ENCODE measurements around the gene RBM18. TPM values are rescaled to one million over a fixed set of nuclear protein-coding genes. Genes with fewer than 3 reads are reported as not detected.

The RBM18 gene
- polyA plus RNA-seq, 1 donor from 2014 or later, result 48.8 TPM

GRCh38 chr9:122307061-122307460 lies 42.4 kb upstream of the RBM18 start:
- H3F3A ChIP-seq (ENCODE audit: insufficient read depth, low read length, poor library complexity, severe bottlenecking), result no peaks in the 10 kb centered on the region
- H3K36me3 ChIP-seq (ENCODE audit: insufficient read depth, low read length), result no peaks in the 10 kb centered on the region
- no peaks in the 10 kb centered on the region for H4K20me1 ChIP-seq (ENCODE audit: insufficient read depth)
- no peak overlapping the region for H3K4me2 ChIP-seq (ENCODE audit: low read length)
- H3K9ac ChIP-seq (ENCODE audit: low read length), result no peak overlapping the region
- no peak overlapping the region for H2AFZ ChIP-seq (ENCODE audit: low read depth, low read length)
- H3K9me3 ChIP-seq (ENCODE audit: low read length), result no peaks in the 10 kb centered on the region
- TF ChIP-seq RAD21 (conservative IDR thresholded peaks at IDR 0.05) (no peak), MXI1 (conservative IDR thresholded peaks at IDR 0.05; ENCODE audit: poor library complexity, severe bottlenecking) (no peak), SMC3 (conservative IDR thresholded peaks at IDR 0.05; ENCODE audit: poor library complexity) (no peak), CTCF (IDR thresholded peaks at IDR 0.05; ENCODE audit: poor library complexity, severe bottlenecking) (no peak), REST (IDR thresholded peaks at IDR 0.05; ENCODE audit: borderline replicate concordance) (no peak), TAF1 (IDR thresholded peaks at IDR 0.05; ENCODE audit: low read depth) (no peak), EP300 (conservative IDR thresholded peaks at IDR 0.05; ENCODE audit: poor library complexity, severe bottlenecking) (no peak), EZH2 (IDR thresholded peaks at IDR 0.05; ENCODE audit: borderline replicate concordance, insufficient read depth, low read length, poor library complexity, severe bottlenecking) (no peak), POLR2AphosphoS5 (IDR thresholded peaks at IDR 0.05) (no peak)
- H3K9me2 ChIP-seq (ENCODE audit: insufficient read depth, low read length), result no peaks in the 10 kb centered on the region
- H3K27ac ChIP-seq (ENCODE audit: low read length), result no peak overlapping the region
- H3K79me2 ChIP-seq (replicated peaks; ENCODE audit: insufficient read depth, low read length), result no peaks in the 10 kb centered on the region
- H3K27me3 ChIP-seq (ENCODE audit: insufficient read depth, low read depth, low read length), result no peaks in the 10 kb centered on the region
- H3K4me3 ChIP-seq (ENCODE audit: low read length), result no peak overlapping the region

GRCh38 chr9:122302237-122303093 lies 37.8 kb upstream of the RBM18 start:
- Histone ChIP-seq H3K79me2 (replicated peaks; ENCODE audit: insufficient read depth, low read length) (no peaks in the 10 kb centered on the region), H3K4me2 (ENCODE audit: low read length) (no peak overlapping the region), H3K36me3 (ENCODE audit: insufficient read depth, low read length) (no peaks in the 10 kb centered on the region), H3K27ac (ENCODE audit: low read length) (no peak overlapping the region), H3F3A (ENCODE audit: insufficient read depth, low read length, poor library complexity, severe bottlenecking) (no peaks in the 10 kb centered on the region), H2AFZ (ENCODE audit: low read depth, low read length) (no peak overlapping the region), H3K4me3 (ENCODE audit: low read length) (no peak overlapping the region), H3K9ac (ENCODE audit: low read length) (no peak overlapping the region), H3K9me2 (ENCODE audit: insufficient read depth, low read length) (no peaks in the 10 kb centered on the region), H3K9me3 (ENCODE audit: low read length) (no peaks in the 10 kb centered on the region), H3K27me3 (ENCODE audit: insufficient read depth, low read depth, low read length) (no peaks in the 10 kb centered on the region), H4K20me1 (ENCODE audit: insufficient read depth) (no peaks in the 10 kb centered on the region)
- TF ChIP-seq SMC3 (conservative IDR thresholded peaks at IDR 0.05; ENCODE audit: poor library complexity) (no peak), REST (IDR thresholded peaks at IDR 0.05; ENCODE audit: borderline replicate concordance) (no peak), POLR2AphosphoS5 (IDR thresholded peaks at IDR 0.05) (no peak)
